Measurements from ENCODE around the gene LETM1.

- TF ChIP-seq, protein P1, sequence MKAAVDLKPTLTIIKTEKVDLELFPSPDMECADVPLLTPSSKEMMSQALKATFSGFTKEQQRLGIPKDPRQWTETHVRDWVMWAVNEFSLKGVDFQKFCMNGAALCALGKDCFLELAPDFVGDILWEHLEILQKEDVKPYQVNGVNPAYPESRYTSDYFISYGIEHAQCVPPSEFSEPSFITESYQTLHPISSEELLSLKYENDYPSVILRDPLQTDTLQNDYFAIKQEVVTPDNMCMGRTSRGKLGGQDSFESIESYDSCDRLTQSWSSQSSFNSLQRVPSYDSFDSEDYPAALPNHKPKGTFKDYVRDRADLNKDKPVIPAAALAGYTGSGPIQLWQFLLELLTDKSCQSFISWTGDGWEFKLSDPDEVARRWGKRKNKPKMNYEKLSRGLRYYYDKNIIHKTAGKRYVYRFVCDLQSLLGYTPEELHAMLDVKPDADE (IDR thresholded peaks at IDR 0.05): no peak
- TF ChIP-seq CTCF (conservative IDR thresholded peaks at IDR 0.05; ENCODE audit: low read depth in 2 of 2) (no peak), STAT1 (IDR thresholded peaks at IDR 0.05; ENCODE audit: unreplicated experiment) (no peak), EZH2 (IDR thresholded peaks at IDR 0.05; ENCODE audit: low read depth, unreplicated experiment) (no peak), POLR2AphosphoS5 (IDR thresholded peaks at IDR 0.05; ENCODE audit: low read depth) (no peak)
- TF ChIP-seq, protein P2, sequence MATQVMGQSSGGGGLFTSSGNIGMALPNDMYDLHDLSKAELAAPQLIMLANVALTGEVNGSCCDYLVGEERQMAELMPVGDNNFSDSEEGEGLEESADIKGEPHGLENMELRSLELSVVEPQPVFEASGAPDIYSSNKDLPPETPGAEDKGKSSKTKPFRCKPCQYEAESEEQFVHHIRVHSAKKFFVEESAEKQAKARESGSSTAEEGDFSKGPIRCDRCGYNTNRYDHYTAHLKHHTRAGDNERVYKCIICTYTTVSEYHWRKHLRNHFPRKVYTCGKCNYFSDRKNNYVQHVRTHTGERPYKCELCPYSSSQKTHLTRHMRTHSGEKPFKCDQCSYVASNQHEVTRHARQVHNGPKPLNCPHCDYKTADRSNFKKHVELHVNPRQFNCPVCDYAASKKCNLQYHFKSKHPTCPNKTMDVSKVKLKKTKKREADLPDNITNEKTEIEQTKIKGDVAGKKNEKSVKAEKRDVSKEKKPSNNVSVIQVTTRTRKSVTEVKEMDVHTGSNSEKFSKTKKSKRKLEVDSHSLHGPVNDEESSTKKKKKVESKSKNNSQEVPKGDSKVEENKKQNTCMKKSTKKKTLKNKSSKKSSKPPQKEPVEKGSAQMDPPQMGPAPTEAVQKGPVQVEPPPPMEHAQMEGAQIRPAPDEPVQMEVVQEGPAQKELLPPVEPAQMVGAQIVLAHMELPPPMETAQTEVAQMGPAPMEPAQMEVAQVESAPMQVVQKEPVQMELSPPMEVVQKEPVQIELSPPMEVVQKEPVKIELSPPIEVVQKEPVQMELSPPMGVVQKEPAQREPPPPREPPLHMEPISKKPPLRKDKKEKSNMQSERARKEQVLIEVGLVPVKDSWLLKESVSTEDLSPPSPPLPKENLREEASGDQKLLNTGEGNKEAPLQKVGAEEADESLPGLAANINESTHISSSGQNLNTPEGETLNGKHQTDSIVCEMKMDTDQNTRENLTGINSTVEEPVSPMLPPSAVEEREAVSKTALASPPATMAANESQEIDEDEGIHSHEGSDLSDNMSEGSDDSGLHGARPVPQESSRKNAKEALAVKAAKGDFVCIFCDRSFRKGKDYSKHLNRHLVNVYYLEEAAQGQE (IDR thresholded peaks at IDR 0.05; ENCODE audit: unreplicated experiment): no peak
These were observed 79.3 kb downstream of the LETM1 start for GRCh38 chr4:1776521-1777161.

Data from GM23338 (cell line).